Stomach (tissue), 9 donors: ENCODE results near the gene MBIP. TPM values are rescaled to one million over a fixed set of nuclear protein-coding genes. Genes with fewer than 3 reads are reported as not detected.
"Not testable (repeated sequence)": the region's sequence is repeated elsewhere in the genome, so short reads cannot be mapped to it uniquely, and the experiment has no call there.

Experiments used
- DNase-seq, 2 donors: peaks; one replicate each; pipeline versions ENCODE4 v3.0.0 to v3.0.0-alpha.2; 2013 to 2019
- H3K27ac ChIP-seq, 5 donors: fragments of 200-600 bp in 4 of 5; sonication (generic) in 4 of 5; one replicate each; pipeline ENCODE4 v1.5.1; 2013 to 2019; ENCODE audit warnings: mild to moderate bottlenecking in 1 of 5, moderate library complexity in 1 of 5
- H3K27me3 ChIP-seq, 3 donors: fragments of 200-600 bp; sonication (generic); one replicate each; pipeline ENCODE4 v1.5.1; 2017 to 2019; ENCODE audit warnings: mixed run types in 1 of 3
- H3K36me3 ChIP-seq, 4 donors: fragments of 200-600 bp; sonication (generic); 1 replicate in 3 of 4; 2 replicates in 1 of 4; pipeline ENCODE4 v1.5.1; 2016 to 2019
- H3K4me1 ChIP-seq, 4 donors: fragments of 200-600 bp; sonication (generic); one replicate each; pipeline ENCODE4 v1.5.1; 2016 to 2019
- H3K4me3 ChIP-seq, 4 donors: fragments of 200-600 bp; sonication (generic) in 3 of 4; one replicate each; pipeline ENCODE4 v1.5.1; 2016 to 2019; ENCODE audit warnings: mild to moderate bottlenecking in 1 of 4
- H3K9me3 ChIP-seq, 4 donors: fragments of 200-600 bp; sonication (generic); one replicate each; pipeline ENCODE4 v1.5.1; 2016 to 2019
- CTCF ChIP-seq, 7 experiments: fragments of 450-650 bp in 4 of 7; fragments of 200-600 bp in 3 of 7; sonication (generic) in 3 of 7; IDR thresholded peaks; one replicate each; pipeline ENCODE4 v1.5.1; 2016 to 2019; ENCODE audit warnings: antibody characterized with exemption in 7 of 7, control low read depth in 2 of 7, mild to moderate bottlenecking in 1 of 7
- EP300 ChIP-seq: sonication (generic); formaldehyde crosslinking; IDR thresholded peaks from one replicate; pipeline ENCODE4 v1.6.1; 2017; ENCODE audit warnings: antibody characterized with exemption
- POLR2A ChIP-seq, 4 donors: fragments of 450-650 bp; IDR thresholded peaks; one replicate each; pipeline ENCODE4 v1.6.1; 2016; ENCODE audit warnings: antibody characterized with exemption in 4 of 4, control low read depth in 2 of 4, mild to moderate bottlenecking in 1 of 4, moderate library complexity in 1 of 4
- POLR2AphosphoS5 ChIP-seq, 3 donors: sonication (generic); formaldehyde crosslinking; IDR thresholded peaks; one replicate each; pipeline ENCODE4 v1.6.1; 2016; ENCODE audit warnings: antibody characterized with exemption in 3 of 3
- WGBS, 5 donors: extraction: QIAGEN DNeasy Blood & Tissue Kit in 3 of 5; methylation state at CpG; one replicate each; pipeline versions ENCODE4 v1.1.5 to v1.1.7; 2013 to 2018; 5-methylcytosine and 5-hydroxymethylcytosine counted together
- intact Hi-C: fragments of 100-400 bp; cut with DNase I; formaldehyde crosslinking; loops from one replicate; pipeline ENCODE4 v1.15.1; 2023; ENCODE audit warnings: low total_unique reads
- polyA plus RNA-seq, 3 donors: library from polyadenylated mRNA; stranded (reverse); fragments of 200-250 nt; gene quantifications; one replicate each; pipeline ENCODE4 v1.2.3, GENCODE V29; 2013
- total RNA-seq, 5 donors: library from RNA; depleted of rRNA; stranded (reverse); fragments of >200 nt; gene quantifications; one replicate each; pipeline versions ENCODE4 v1.1.0 to v1.2.3, GENCODE V29; 2014 to 2016
- donor health status: healthy with polysubstance abuse.
- donor health status: Bipolar disorder and iron deficiency.
- donor health status: healthy.

The MBIP gene
- total and polyA plus RNA-seq, 8 donors, result 13.0 to 57.4 (median 38.5) TPM

- H3K4me1 ChIP-seq, result no peaks in the 10 kb centered on the region
- TF ChIP-seq EP300, result no peak
- TF ChIP-seq CTCF (IDR thresholded peaks at IDR 0.05), result no peak
- TF ChIP-seq POLR2AphosphoS5 (IDR thresholded peaks at IDR 0.05), result no peak
- TF ChIP-seq POLR2A (IDR thresholded peaks at IDR 0.05), result no peak
- 69 to 82% (median 78%) methylated on average over 4 of the region's 4 CpGs for WGBS, 5 donors
- intact Hi-C loops, result no loop called here
- H3K36me3 ChIP-seq, result no peaks in the 10 kb centered on the region
- H3K27me3 ChIP-seq, result peaks cover 0 to 5% (median 0%) of the 10 kb centered on the region in 3 donors
- no peaks in the 10 kb centered on the region for H3K9me3 ChIP-seq
- H3K4me3 ChIP-seq, result no peak overlapping the region
- no peak for DNase-seq
- H3K27ac ChIP-seq, result no peak overlapping the region
Observed at GRCh38 chr14:36333119-36333518, 12.7 kb upstream of the MBIP start.

DNA sequence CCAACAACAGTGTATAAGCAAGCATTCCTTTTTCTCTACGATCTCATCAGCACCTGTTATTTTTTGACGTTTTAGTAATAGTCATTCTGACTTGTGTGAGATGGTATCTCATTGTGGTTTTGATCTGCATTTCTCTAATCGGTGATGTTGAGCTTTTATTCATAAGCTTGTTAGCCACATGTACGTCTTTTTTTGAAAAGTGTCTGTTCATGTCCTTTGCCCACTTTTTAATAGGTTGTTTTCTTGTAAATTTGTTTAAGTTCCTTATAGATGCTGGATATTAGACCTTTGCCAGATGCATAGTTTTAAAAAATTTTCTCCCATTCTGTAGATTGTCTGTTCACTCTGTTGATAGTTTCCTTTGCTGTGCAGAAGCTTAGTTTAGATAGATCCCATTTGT, 7.1 kb upstream of the MBIP start:
- H3K9me3 ChIP-seq, H3K36me3 ChIP-seq, H3K4me1 ChIP-seq, H3K27ac ChIP-seq, DNase-seq, H3K27me3 ChIP-seq, H3K4me3 ChIP-seq, intact Hi-C loops: not testable (repeated sequence)
- WGBS, 5 donors, result 86 to 91% (median 90%) methylated on average over 4 of the region's 4 CpGs

DNA sequence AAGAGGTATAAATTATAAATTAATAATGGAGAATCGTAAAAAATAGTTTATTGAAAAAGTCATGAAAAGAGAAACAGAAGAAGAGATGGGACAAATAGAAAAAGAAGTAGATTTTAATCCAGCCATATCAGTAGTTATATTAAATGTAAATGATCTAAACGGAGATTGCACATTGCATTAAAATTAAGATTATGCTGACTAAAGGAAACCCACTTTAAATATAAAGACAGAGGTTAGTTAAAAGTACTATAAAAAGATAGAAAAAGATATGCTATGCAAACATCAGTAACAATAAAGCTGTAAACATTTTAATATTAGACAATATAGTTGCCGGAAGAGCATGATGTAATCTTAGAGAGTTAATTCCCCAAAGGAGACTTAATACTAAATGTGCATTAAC, 5.4 kb upstream of the MBIP start:
- no peak overlapping the region for H3K4me3 ChIP-seq
- WGBS, 5 donors, result 87 to 92% (median 90%) methylated on average over 3 of the region's 3 CpGs
- no peaks in the 10 kb centered on the region for H3K27me3 ChIP-seq
- peaks cover 0 to 3% (median 1%) of the 10 kb centered on the region in 4 donors for H3K4me1 ChIP-seq
- H3K27ac ChIP-seq, result no peak overlapping the region
- no peaks in the 10 kb centered on the region for H3K36me3 ChIP-seq
- intact Hi-C loops, result no loop called here
- H3K9me3 ChIP-seq, result peaks cover 0 to 6% (median 5%) of the 10 kb centered on the region in 4 donors
- TF ChIP-seq POLR2AphosphoS5 (IDR thresholded peaks at IDR 0.05), result no peak
- no peak for TF ChIP-seq CTCF (IDR thresholded peaks at IDR 0.05)
- TF ChIP-seq POLR2A (IDR thresholded peaks at IDR 0.05), result no peak
- TF ChIP-seq EP300, result no peak
- DNase-seq, result no peak

DNA sequence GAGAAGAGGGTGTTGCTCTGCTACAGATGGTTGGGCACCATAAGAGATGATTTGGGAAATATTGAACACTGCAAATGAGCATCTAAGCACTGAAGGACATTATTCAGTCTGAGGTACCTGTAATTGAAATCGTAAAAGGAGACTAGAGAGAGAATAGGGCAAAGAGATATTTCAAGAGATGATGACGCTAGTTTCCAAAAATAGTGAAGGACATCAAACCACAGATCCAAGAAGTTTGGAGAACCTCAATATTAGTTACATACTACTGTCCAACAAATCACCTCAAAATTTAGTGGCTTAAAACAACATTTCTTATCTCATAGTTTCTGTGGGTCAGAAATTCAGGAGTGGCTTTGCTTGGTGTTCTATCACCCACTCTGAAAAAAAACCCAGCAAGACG, 4.5 kb upstream of the MBIP start:
- H3K9me3 ChIP-seq, result peaks cover 0 to 6% (median 5%) of the 10 kb centered on the region in 4 donors
- no peaks in the 10 kb centered on the region for H3K27me3 ChIP-seq
- DNase-seq, result no peak
- 83 to 90% (median 88%) methylated on average over 3 of the region's 3 CpGs for WGBS, 5 donors
- H3K27ac ChIP-seq, result no peak overlapping the region
- intact Hi-C loops, result no loop called here
- TF ChIP-seq POLR2AphosphoS5 (IDR thresholded peaks at IDR 0.05) (no peak), CTCF (IDR thresholded peaks at IDR 0.05) (no peak), POLR2A (IDR thresholded peaks at IDR 0.05) (no peak), EP300 (no peak)
- no peaks in the 10 kb centered on the region for H3K36me3 ChIP-seq
- no peak overlapping the region for H3K4me3 ChIP-seq
- H3K4me1 ChIP-seq, result peaks cover 0 to 5% (median 2%) of the 10 kb centered on the region in 4 donors

- TF ChIP-seq POLR2A (IDR thresholded peaks at IDR 0.05), result no peak
- TF ChIP-seq CTCF (IDR thresholded peaks at IDR 0.05), result no peak
- TF ChIP-seq POLR2AphosphoS5 (IDR thresholded peaks at IDR 0.05), result no peak
- TF ChIP-seq EP300, result no peak
- Histone ChIP-seq H3K4me1 (peaks cover 4 to 40% (median 21%) of the 10 kb centered on the region in 4 donors), H3K27me3 (no peaks in the 10 kb centered on the region), H3K4me3 (peak overlapping the region; percentile 75 to 94 (median 80)), H3K9me3 (no peaks in the 10 kb centered on the region), H3K36me3 (no peaks in the 10 kb centered on the region), H3K27ac (peak overlapping the region in 4 of 5 donors; percentile 89 to 92 (median 90))
- intact Hi-C loops, result no loop called here
- no peak for DNase-seq
- 59 to 68% (median 64%) methylated on average over 8 of the region's 8 CpGs for WGBS, 5 donors
Observed at GRCh38 chr14:36320897-36321381, 502 bp upstream of the MBIP start.
